Neural cell (in vitro differentiated cells): Measurements from ENCODE around the gene EEIG1. TPM values are rescaled to one million over a fixed set of nuclear protein-coding genes. Genes with fewer than 3 reads are reported as not detected.

Experiments used
- H2AFZ ChIP-seq: fragments of 200-600, 300-800 bp; sonication (generic), shearing (Covaris generic); 2 replicates; pipeline ENCODE4 v1.6.0; 2014; ENCODE audit warnings: low read depth, mild to moderate bottlenecking, antibody characterized with exemption, low read length, moderate library complexity
- H3F3A ChIP-seq: fragments of 200-600 bp; shearing (Covaris generic); 2 replicates; pipeline ENCODE4 v1.6.1; 2016; ENCODE audit warnings: mild to moderate bottlenecking, moderate library complexity, mixed read lengths, antibody characterized with exemption, low read length; ENCODE audit not compliant: insufficient read depth, poor library complexity, severe bottlenecking
- H3K27ac ChIP-seq: fragments of 200-600, 300-800 bp; sonication (generic), shearing (Covaris generic); 2 replicates; pipeline ENCODE4 v1.5.1; 2014; ENCODE audit warnings: mild to moderate bottlenecking, low read length, moderate library complexity
- H3K27me3 ChIP-seq: fragments of 300-800, 200-600 bp; sonication (generic), shearing (Covaris generic); 2 replicates; pipeline ENCODE4 v1.6.0; 2014; ENCODE audit warnings: mild to moderate bottlenecking, low read depth, low read length, moderate library complexity; ENCODE audit not compliant: insufficient read depth
- H3K36me3 ChIP-seq: fragments of 300-800, 200-600 bp; sonication (generic), shearing (Covaris generic); 2 replicates; pipeline ENCODE4 v1.5.1; 2014; ENCODE audit warnings: mild to moderate bottlenecking, antibody characterized with exemption, low read length, moderate library complexity; ENCODE audit not compliant: insufficient read depth
- H3K4me2 ChIP-seq: fragments of 300-800, 200-600 bp; sonication (generic), shearing (Covaris generic); 2 replicates; pipeline ENCODE4 v1.6.0; 2014; ENCODE audit warnings: mild to moderate bottlenecking, low read length
- H3K4me3 ChIP-seq: fragments of 300-800, 200-600 bp; sonication (generic), shearing (Covaris generic); 2 replicates; pipeline ENCODE4 v1.5.1; 2014; ENCODE audit warnings: mild to moderate bottlenecking, low read length, moderate library complexity
- H3K79me2 ChIP-seq: fragments of 200-600 bp; shearing (Covaris generic); replicated peaks from 2 replicates; pipeline ENCODE4 v1.6.0; 2014; ENCODE audit warnings: mild to moderate bottlenecking, low read length, moderate library complexity; ENCODE audit not compliant: insufficient read depth
- H3K9ac ChIP-seq: fragments of 300-800, 200-600 bp; sonication (generic), shearing (Covaris generic); 2 replicates; pipeline ENCODE4 v1.6.1; 2016; ENCODE audit warnings: mild to moderate bottlenecking, low read length, mixed read lengths
- H3K9me2 ChIP-seq: fragments of 200-600 bp; shearing (Covaris generic); 2 replicates; pipeline ENCODE4 v1.6.1; 2016; ENCODE audit warnings: mild to moderate bottlenecking, low read length, mixed read lengths; ENCODE audit not compliant: insufficient read depth
- H3K9me3 ChIP-seq: fragments of 200-600, 300-800 bp; sonication (generic), shearing (Covaris generic); 2 replicates; pipeline ENCODE4 v1.6.1; 2016; ENCODE audit warnings: mild to moderate bottlenecking, mixed run types, low read length, moderate library complexity, mixed read lengths
- H4K20me1 ChIP-seq: fragments of 200-600 bp; shearing (Covaris generic); 2 replicates; pipeline ENCODE4 v1.6.1; 2016; ENCODE audit warnings: mild to moderate bottlenecking, mixed run types; ENCODE audit not compliant: insufficient read depth
- CTCF ChIP-seq: fragments of 450-650 bp; IDR thresholded peaks from 2 replicates; pipeline ENCODE4 v1.5.1; 2014; ENCODE audit warnings: antibody characterized with exemption, mild to moderate bottlenecking, moderate library complexity; ENCODE audit not compliant: poor library complexity, severe bottlenecking
- EP300 ChIP-seq: fragments of 450-650 bp; conservative IDR thresholded peaks from 2 replicates; pipeline ENCODE4 v1.6.1; 2014; ENCODE audit warnings: antibody characterized with exemption, mild to moderate bottlenecking, moderate library complexity; ENCODE audit not compliant: poor library complexity, severe bottlenecking
- EZH2 ChIP-seq: fragments of 200-600, 300-800 bp; shearing (Covaris generic), sonication (generic); IDR thresholded peaks from 2 replicates; pipeline ENCODE4 v1.6.1; 2014; ENCODE audit warnings: antibody characterized with exemption, low read length, borderline replicate concordance, mild to moderate bottlenecking; ENCODE audit not compliant: insufficient read depth, poor library complexity, severe bottlenecking
- MXI1 ChIP-seq: fragments of 450-650 bp; conservative IDR thresholded peaks from 2 replicates; pipeline ENCODE4 v1.6.1; 2014; ENCODE audit warnings: antibody characterized with exemption, mild to moderate bottlenecking; ENCODE audit not compliant: poor library complexity, severe bottlenecking
- POLR2AphosphoS5 ChIP-seq: IDR thresholded peaks from 2 replicates; pipeline ENCODE4 v1.6.1; 2012
- RAD21 ChIP-seq: fragments of 450-650 bp; conservative IDR thresholded peaks from 2 replicates; pipeline ENCODE4 v1.6.1; 2014; ENCODE audit warnings: antibody characterized with exemption, mild to moderate bottlenecking, moderate library complexity
- REST ChIP-seq: IDR thresholded peaks from 2 replicates; pipeline ENCODE4 v1.6.1; 2012; ENCODE audit warnings: borderline replicate concordance
- SMC3 ChIP-seq: fragments of 450-650 bp; conservative IDR thresholded peaks from 2 replicates; pipeline ENCODE4 v1.6.1; 2014; ENCODE audit warnings: antibody characterized with exemption, mild to moderate bottlenecking, moderate library complexity; ENCODE audit not compliant: poor library complexity
- TAF1 ChIP-seq: IDR thresholded peaks from 2 replicates; pipeline ENCODE4 v1.6.1; 2012; ENCODE audit warnings: low read depth
- polyA plus RNA-seq: library from polyadenylated mRNA; depleted of rRNA; stranded (reverse); fragments of >200 nt; gene quantifications from 2 replicates; pipeline ENCODE4 v1.2.3, GENCODE V29; 2014

Gene EEIG1
- polyA plus RNA-seq, 1 donor from 2014 or later = 6.7 TPM

GRCh38 chr9:127937056-127937387, 43.8 kb downstream of the EEIG1 start:
- H3K27me3 ChIP-seq = no peaks in the 10 kb centered on the region
- no peaks in the 10 kb centered on the region for H3K9me3 ChIP-seq
- peaks cover 11% of the 10 kb centered on the region for H3K79me2 ChIP-seq
- H2AFZ ChIP-seq = no peak overlapping the region
- H3K36me3 ChIP-seq = no peaks in the 10 kb centered on the region
- H3K27ac ChIP-seq = no peak overlapping the region
- no peaks in the 10 kb centered on the region for H4K20me1 ChIP-seq
- peak overlapping the region; percentile 65 for H3K9ac ChIP-seq
- H3K4me2 ChIP-seq = peak overlapping the region; percentile 95
- H3K4me3 ChIP-seq = peak overlapping the region; percentile 92
- no peak for TF ChIP-seq MXI1
- TF ChIP-seq SMC3 = no peak
- no peak for TF ChIP-seq REST
- H3F3A ChIP-seq = no peaks in the 10 kb centered on the region
- H3K9me2 ChIP-seq = no peaks in the 10 kb centered on the region

- H3K27me3 ChIP-seq = no peaks in the 10 kb centered on the region
- H4K20me1 ChIP-seq = no peaks in the 10 kb centered on the region
- peak overlapping the region; percentile 92 for H3K4me3 ChIP-seq
- H3K79me2 ChIP-seq = peaks cover 11% of the 10 kb centered on the region
- H3K27ac ChIP-seq = no peak overlapping the region
- H3K36me3 ChIP-seq = no peaks in the 10 kb centered on the region
- H3K9ac ChIP-seq = peak overlapping the region; percentile 65
- H2AFZ ChIP-seq = no peak overlapping the region
- H3F3A ChIP-seq = no peaks in the 10 kb centered on the region
- no peaks in the 10 kb centered on the region for H3K9me2 ChIP-seq
- no peaks in the 10 kb centered on the region for H3K9me3 ChIP-seq
- peak overlapping the region; percentile 95 for H3K4me2 ChIP-seq
- TF ChIP-seq REST (no peak), TAF1 (no peak), MXI1 (no peak), POLR2AphosphoS5 (no peak)
Measured at GRCh38 chr9:127936347-127936852, 44.4 kb downstream of the EEIG1 start.

DNA sequence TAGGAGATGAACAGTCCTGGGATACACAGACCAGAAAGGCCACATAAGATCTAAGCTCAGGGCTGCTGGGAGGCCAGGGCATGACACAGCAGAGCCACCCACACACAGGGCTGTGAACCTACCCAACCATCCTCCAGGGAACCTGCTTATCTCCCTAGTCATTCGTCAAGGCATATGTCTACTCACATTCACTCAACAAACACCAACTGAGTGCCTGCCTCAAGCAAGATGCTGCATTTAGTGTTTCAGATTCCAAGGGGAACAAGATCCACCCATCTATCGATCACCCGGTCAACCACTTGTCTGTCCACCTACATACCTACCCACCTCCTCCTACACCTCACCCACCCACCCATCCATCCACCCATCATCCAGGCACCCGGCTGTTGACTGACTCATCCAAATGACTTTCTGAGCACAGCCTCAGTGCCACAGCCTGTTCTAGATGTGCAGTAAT, 45.0 kb downstream of the EEIG1 start:
- no peaks in the 10 kb centered on the region for H3F3A ChIP-seq
- no peak overlapping the region for H2AFZ ChIP-seq
- no peak for TF ChIP-seq CTCF
- TF ChIP-seq EP300 = no peak
- no peak for TF ChIP-seq EZH2
- TF ChIP-seq TAF1 = no peak
- no peak for TF ChIP-seq REST
- TF ChIP-seq RAD21 = no peak
- no peak for TF ChIP-seq POLR2AphosphoS5
- no peak for TF ChIP-seq MXI1
- no peak for TF ChIP-seq SMC3
- peaks cover 11% of the 10 kb centered on the region for H3K79me2 ChIP-seq
- no peaks in the 10 kb centered on the region for H3K9me2 ChIP-seq
- H3K9me3 ChIP-seq = no peaks in the 10 kb centered on the region
- peak overlapping the region; percentile 92 for H3K4me3 ChIP-seq
- H3K27ac ChIP-seq = no peak overlapping the region
- no peak overlapping the region for H3K4me2 ChIP-seq
- no peaks in the 10 kb centered on the region for H3K27me3 ChIP-seq
- no peak overlapping the region for H3K9ac ChIP-seq
- H4K20me1 ChIP-seq = no peaks in the 10 kb centered on the region
- no peaks in the 10 kb centered on the region for H3K36me3 ChIP-seq
